Measurements from ENCODE around the gene MTHFD2. TPM values are rescaled to one million over a fixed set of nuclear protein-coding genes. Genes with fewer than 3 reads are reported as not detected.
"Not testable (repeated sequence)": the region's sequence is repeated elsewhere in the genome, so short reads cannot be mapped to it uniquely, and the experiment has no call there.

The MTHFD2 gene
- total RNA-seq, 1 donor from 2014 or later = 73.5 TPM

GRCh38 chr2:74178211-74179062 lies 20.0 kb upstream of the MTHFD2 start, which contains the start of gene MOB1A:
Gene MOB1A (minus strand): TSS chr2:74178879. CDS start chr2:74178674, 205 bp downstream.
- H3K27ac Mint-ChIP-seq = peak within 1 kb of the TSS; percentile 90
- peaks cover 5% of the 10 kb centered on the region for H3K9me3 Mint-ChIP-seq
- H3K36me3 Mint-ChIP-seq = peaks cover 17% of the 10 kb centered on the region
- no peaks in the 10 kb centered on the region for H3K27me3 Mint-ChIP-seq
- TF ChIP-seq CTCF (conservative IDR thresholded peaks at IDR 0.05) = no peak
- peak; percentile 98 for DNase-seq (ENCODE audit: extremely low spot score, unreplicated experiment)
- peaks cover 11% of the 10 kb centered on the region for H3K4me1 Mint-ChIP-seq (ENCODE audit: unreplicated experiment)
- H3K4me3 Mint-ChIP-seq = peak within 1 kb of the TSS; percentile 94

GRCh38 chr2:74179063-74179865 lies 19.2 kb upstream of the MTHFD2 start:
- DNase-seq (ENCODE audit: extremely low spot score, unreplicated experiment) = no peak
- peak overlapping the region; percentile 90 for H3K27ac Mint-ChIP-seq
- TF ChIP-seq CTCF (conservative IDR thresholded peaks at IDR 0.05) = peak; percentile 82
- peak overlapping the region; percentile 94 for H3K4me3 Mint-ChIP-seq
- peaks cover 5% of the 10 kb centered on the region for H3K9me3 Mint-ChIP-seq
- peaks cover 16% of the 10 kb centered on the region for H3K36me3 Mint-ChIP-seq
- H3K27me3 Mint-ChIP-seq = no peaks in the 10 kb centered on the region
- H3K4me1 Mint-ChIP-seq (ENCODE audit: unreplicated experiment) = peaks cover 11% of the 10 kb centered on the region

- Mint-ChIP-seq H3K4me1 (ENCODE audit: unreplicated experiment) (peaks cover 4% of the 10 kb centered on the region), H3K27me3 (no peaks in the 10 kb centered on the region), H3K27ac (no peak overlapping the region), H3K9me3 (no peaks in the 10 kb centered on the region), H3K4me3 (no peak overlapping the region), H3K36me3 (peaks cover 3% of the 10 kb centered on the region)
- DNase-seq (ENCODE audit: extremely low spot score, unreplicated experiment) = no peak
- TF ChIP-seq CTCF (conservative IDR thresholded peaks at IDR 0.05) = no peak
These were observed 16.7 kb upstream of the MTHFD2 start for GRCh38 chr2:74181739-74182138.

- no peaks in the 10 kb centered on the region for H3K27me3 Mint-ChIP-seq
- H3K9me3 Mint-ChIP-seq = no peaks in the 10 kb centered on the region
- no peak overlapping the region for H3K27ac Mint-ChIP-seq
- DNase-seq (ENCODE audit: extremely low spot score, unreplicated experiment) = no peak
- H3K4me3 Mint-ChIP-seq = no peak overlapping the region
- H3K36me3 Mint-ChIP-seq = no peaks in the 10 kb centered on the region
- H3K4me1 Mint-ChIP-seq (ENCODE audit: unreplicated experiment) = no peaks in the 10 kb centered on the region
- no peak for TF ChIP-seq CTCF (conservative IDR thresholded peaks at IDR 0.05)
These were observed 14.5 kb upstream of the MTHFD2 start for GRCh38 chr2:74183878-74184277.

DNA sequence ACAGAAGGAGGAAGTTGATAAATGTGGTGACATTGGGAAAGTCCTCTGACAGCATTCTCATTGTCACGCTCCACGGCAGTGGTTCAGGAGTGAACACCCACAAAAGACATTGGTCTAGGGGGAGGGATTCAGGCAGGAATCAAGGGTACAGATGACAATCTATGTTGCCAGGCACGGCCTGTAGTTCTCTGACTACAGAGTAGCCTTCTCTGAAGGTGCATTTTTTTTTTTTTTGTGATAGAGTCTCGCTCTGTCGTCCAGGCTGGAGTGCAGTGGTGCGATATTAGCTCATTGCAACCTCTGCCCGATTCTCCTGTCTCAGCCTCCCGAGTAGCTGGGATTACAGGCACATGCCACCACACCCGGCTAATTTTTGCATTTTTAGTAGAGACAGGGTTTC lies 12.4 kb upstream of the MTHFD2 start:
- no peak overlapping the region for H3K27ac Mint-ChIP-seq
- H3K36me3 Mint-ChIP-seq = no peaks in the 10 kb centered on the region
- H3K27me3 Mint-ChIP-seq = no peaks in the 10 kb centered on the region
- TF ChIP-seq CTCF (conservative IDR thresholded peaks at IDR 0.05) = no peak
- DNase-seq (ENCODE audit: extremely low spot score, unreplicated experiment) = no peak
- H3K4me3 Mint-ChIP-seq = no peak overlapping the region
- H3K9me3 Mint-ChIP-seq = no peaks in the 10 kb centered on the region
- H3K4me1 Mint-ChIP-seq (ENCODE audit: unreplicated experiment) = no peaks in the 10 kb centered on the region

DNA sequence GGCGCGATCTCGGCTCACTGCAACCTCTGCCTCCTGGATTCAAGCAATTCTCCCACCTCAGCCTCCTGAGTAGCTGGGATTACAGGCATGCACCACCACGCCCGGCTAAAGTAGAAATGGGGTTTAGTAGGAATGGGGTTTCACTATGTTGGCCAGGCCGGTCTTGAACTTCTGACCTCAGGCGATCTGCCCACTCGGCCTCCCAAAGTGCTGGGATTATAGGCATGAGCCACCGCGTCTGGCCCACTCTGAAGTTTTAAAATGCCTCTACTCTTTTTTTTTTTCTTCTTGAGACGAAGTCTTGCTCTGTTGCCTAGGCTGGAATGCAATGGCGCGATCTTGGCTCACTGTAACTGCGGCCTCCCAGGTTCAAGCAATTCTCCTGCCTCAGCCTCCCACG lies 11.7 kb upstream of the MTHFD2 start:
- H3K27ac Mint-ChIP-seq; H3K27me3 Mint-ChIP-seq; H3K4me3 Mint-ChIP-seq; H3K4me1 Mint-ChIP-seq (ENCODE audit: unreplicated experiment); DNase-seq (ENCODE audit: extremely low spot score, unreplicated experiment); H3K9me3 Mint-ChIP-seq; H3K36me3 Mint-ChIP-seq: not testable (repeated sequence)

All from type B pancreatic cell (in vitro differentiated cells).